Measurements from ENCODE around the gene RAVER2. TPM values are rescaled to one million over a fixed set of nuclear protein-coding genes. Genes with fewer than 3 reads are reported as not detected.

The RAVER2 gene
- polyA plus RNA-seq, 2 of the 4 experiments (the other 2 are of a cell fraction), result 6.2 to 17.2 TPM

DNA sequence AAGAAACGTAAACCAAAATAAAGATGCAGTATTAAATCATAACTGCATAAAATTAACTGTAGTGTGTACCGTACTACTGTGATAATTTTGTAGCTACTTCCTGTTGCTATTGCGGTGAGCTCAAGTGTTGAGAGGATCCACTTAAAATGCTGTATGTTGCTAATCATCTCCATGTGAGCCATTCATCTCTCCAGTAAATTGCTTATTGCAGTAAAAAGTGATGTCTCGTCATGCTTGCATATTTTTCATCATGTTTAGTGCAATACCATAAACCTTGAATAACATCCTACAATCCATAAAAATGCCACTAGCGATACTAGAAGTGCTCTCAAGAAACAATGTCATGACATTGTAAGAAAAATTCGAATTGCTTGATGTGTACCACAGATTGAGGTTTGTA is 66.3 kb downstream of the RAVER2 start:
- ChIA-PET POLR2A (no interaction called here), CTCF (interaction anchor here (1.4 kb wide), 1 partner anchor 71 kb away, joined by 3 read pairs; no protein-coding TSS in a partner anchor)
- no peak for ATAC-seq
- DNase-seq (ENCODE audit: low read depth in 1 of 2, low spot score in 1 of 2), result no peak
- Histone ChIP-seq H3K9me3 (no peaks in the 10 kb centered on the region), H3K4me1 (no peaks in the 10 kb centered on the region), H3K4me2 (no peak overlapping the region), H3K4me3 (no peak overlapping the region), H3K27ac (no peak overlapping the region)
- WGBS (ENCODE audit: missing lambda C conversion rate), result 86% methylated on average over 6 of the region's 6 CpGs
- TF ChIP-seq, protein P1, sequence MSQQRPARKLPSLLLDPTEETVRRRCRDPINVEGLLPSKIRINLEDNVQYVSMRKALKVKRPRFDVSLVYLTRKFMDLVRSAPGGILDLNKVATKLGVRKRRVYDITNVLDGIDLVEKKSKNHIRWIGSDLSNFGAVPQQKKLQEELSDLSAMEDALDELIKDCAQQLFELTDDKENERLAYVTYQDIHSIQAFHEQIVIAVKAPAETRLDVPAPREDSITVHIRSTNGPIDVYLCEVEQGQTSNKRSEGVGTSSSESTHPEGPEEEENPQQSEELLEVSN (IDR thresholded peaks at IDR 0.05; ENCODE audit: borderline replicate concordance, low read depth), result no peak
- TF ChIP-seq ELK1 (IDR thresholded peaks at IDR 0.05; ENCODE audit: low read depth, low read length) (no peak), ESRRA (IDR thresholded peaks at IDR 0.05; ENCODE audit: borderline replicate concordance, low read length) (no peak), NFE2L2 (conservative IDR thresholded peaks at IDR 0.05; ENCODE audit: low read length) (no peak), CHD2 (IDR thresholded peaks at IDR 0.05; ENCODE audit: low read length, partially characterized antibody) (no peak), RNF2 (IDR thresholded peaks at IDR 0.05; ENCODE audit: borderline replicate concordance, low read depth) (no peak), PBX3 (IDR thresholded peaks at IDR 0.05) (no peak), ZFP36 (IDR thresholded peaks at IDR 0.05; ENCODE audit: borderline replicate concordance, partially characterized antibody) (no peak), NR3C1 (IDR thresholded peaks at IDR 0.05) (no peak), RARB (CRISPR knock-in tag; IDR thresholded peaks at IDR 0.05) (no peak), RAD21 (conservative IDR thresholded peaks at IDR 0.05 in 1 of 2, IDR thresholded peaks at IDR 0.05 in 1 of 2) (no peak), HOXA7 (CRISPR knock-in tag; IDR thresholded peaks at IDR 0.05) (no peak), RCOR1 (IDR thresholded peaks at IDR 0.05; ENCODE audit: low read depth, low read length) (no peak), CBX2 (IDR thresholded peaks at IDR 0.05; ENCODE audit: borderline replicate concordance, low read depth) (no peak), POLR2A (IDR thresholded peaks at IDR 0.05; ENCODE audit: low read length) (no peak), REST (IDR thresholded peaks at IDR 0.05) (no peak)
- TF ChIP-seq, protein P2, sequence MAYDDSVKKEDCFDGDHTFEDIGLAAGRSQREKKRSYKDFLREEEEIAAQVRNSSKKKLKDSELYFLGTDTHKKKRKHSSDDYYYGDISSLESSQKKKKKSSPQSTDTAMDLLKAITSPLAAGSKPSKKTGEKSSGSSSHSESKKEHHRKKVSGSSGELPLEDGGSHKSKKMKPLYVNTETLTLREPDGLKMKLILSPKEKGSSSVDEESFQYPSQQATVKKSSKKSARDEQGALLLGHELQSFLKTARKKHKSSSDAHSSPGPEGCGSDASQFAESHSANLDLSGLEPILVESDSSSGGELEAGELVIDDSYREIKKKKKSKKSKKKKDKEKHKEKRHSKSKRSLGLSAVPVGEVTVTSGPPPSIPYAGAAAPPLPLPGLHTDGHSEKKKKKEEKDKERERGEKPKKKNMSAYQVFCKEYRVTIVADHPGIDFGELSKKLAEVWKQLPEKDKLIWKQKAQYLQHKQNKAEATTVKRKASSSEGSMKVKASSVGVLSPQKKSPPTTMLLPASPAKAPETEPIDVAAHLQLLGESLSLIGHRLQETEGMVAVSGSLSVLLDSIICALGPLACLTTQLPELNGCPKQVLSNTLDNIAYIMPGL (CRISPR knock-in tag; IDR thresholded peaks at IDR 0.05; ENCODE audit: borderline replicate concordance), result no peak
- TF ChIP-seq, protein P3, sequence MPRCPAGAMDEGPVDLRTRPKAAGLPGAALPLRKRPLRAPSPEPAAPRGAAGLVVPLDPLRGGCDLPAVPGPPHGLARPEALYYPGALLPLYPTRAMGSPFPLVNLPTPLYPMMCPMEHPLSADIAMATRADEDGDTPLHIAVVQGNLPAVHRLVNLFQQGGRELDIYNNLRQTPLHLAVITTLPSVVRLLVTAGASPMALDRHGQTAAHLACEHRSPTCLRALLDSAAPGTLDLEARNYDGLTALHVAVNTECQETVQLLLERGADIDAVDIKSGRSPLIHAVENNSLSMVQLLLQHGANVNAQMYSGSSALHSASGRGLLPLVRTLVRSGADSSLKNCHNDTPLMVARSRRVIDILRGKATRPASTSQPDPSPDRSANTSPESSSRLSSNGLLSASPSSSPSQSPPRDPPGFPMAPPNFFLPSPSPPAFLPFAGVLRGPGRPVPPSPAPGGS (IDR thresholded peaks at IDR 0.05), result no peak
- no peak for FAIRE-seq

Data from A549 (cell line).